ENCODE results near the gene RBM18.

- no peak for TF ChIP-seq CTCF (IDR thresholded peaks at IDR 0.05)
- no peak for TF ChIP-seq EZH2 (IDR thresholded peaks at IDR 0.05; ENCODE audit: borderline replicate concordance, insufficient read depth, low read depth, low read length, poor library complexity, severe bottlenecking)
Observed at GRCh38 chr9:122229485-122229837, 35.2 kb downstream of the RBM18 start.
